Panc1 (cell line): ENCODE measurements around the gene TMEFF2. TPM values are rescaled to one million over a fixed set of nuclear protein-coding genes. Genes with fewer than 3 reads are reported as not detected.
A peak's percentile ranks its signal among the peaks of the same experiment; 100 is the strongest.

Source experiments
- ATAC-seq: fragments of 200-7000 bp; cut with Tn5 transposase; 2 replicates; pipeline ENCODE4 v1.9.1; 2020; ENCODE audit warnings: mild to moderate bottlenecking, moderate library complexity
- BruUV-seq: library from RNA; stranded (reverse); fragments of 400-500 nt; replicated peaks from 2 replicates; lab custom pipeline; 2021; lab: Mats Ljungman, UMichigan
- CTCF ChIA-PET: fragments of 300-600 bp; sonication (Branson Sonifier 250); formaldehyde crosslinking; loops from one replicate; lab custom pipeline; 2022; ENCODE audit warnings: antibody characterized with exemption; lab: Charles Lee
- POLR2A ChIA-PET: fragments of 300-600 bp; sonication (Branson Sonifier 250); formaldehyde crosslinking; loops from one replicate; lab custom pipeline; 2022; ENCODE audit warnings: antibody characterized with exemption; lab: Charles Lee
- DNase-seq: peaks from one replicate; pipeline ENCODE4 v3.0.0-alpha.2; 2010; ENCODE audit warnings: low read depth, low spot score
- H3K27ac ChIP-seq: 2 replicates; pipeline ENCODE4 v1.5.1; 2011; ENCODE audit warnings: mild to moderate bottlenecking, low read length, inconsistent platforms
- H3K27me3 ChIP-seq: fragments of 200-500 bp; sonication (Bioruptor generic); 2 replicates; pipeline ENCODE4 v1.6.0; 2014; ENCODE audit warnings: low read length, inconsistent platforms; ENCODE audit not compliant: control insufficient read depth, insufficient read depth
- H3K36me3 ChIP-seq: fragments of 200-500 bp; sonication (Bioruptor generic); 2 replicates; pipeline ENCODE4 v1.5.1; 2014; ENCODE audit warnings: inconsistent platforms, mild to moderate bottlenecking, low read length, moderate library complexity; ENCODE audit not compliant: control insufficient read depth, insufficient read depth
- H3K4me1 ChIP-seq: 2 replicates; pipeline ENCODE4 v1.5.1; 2011; ENCODE audit warnings: inconsistent platforms, mild to moderate bottlenecking, low read length, moderate library complexity; ENCODE audit not compliant: control insufficient read depth, insufficient read depth
- H3K4me3 ChIP-seq, 2 experiments: 2 replicates each; pipeline ENCODE4 v1.5.1; 2011 to 2012; ENCODE audit warnings: low read depth in 2 of 2, low read length in 2 of 2, mild to moderate bottlenecking in 2 of 2, inconsistent platforms in 1 of 2, moderate library complexity in 1 of 2
- H3K9me3 ChIP-seq: fragments of 200-500 bp; sonication (Bioruptor generic); 2 replicates; pipeline ENCODE4 v1.5.1; 2014; ENCODE audit warnings: low read depth, mild to moderate bottlenecking, inconsistent platforms, low read length, moderate library complexity; ENCODE audit not compliant: control insufficient read depth, insufficient read depth
- CTCF ChIP-seq: fragments of 450-650 bp; IDR thresholded peaks from 2 replicates; pipeline ENCODE4 v1.5.1; 2017; ENCODE audit warnings: mild to moderate bottlenecking
- POLR2AphosphoS5 ChIP-seq: IDR thresholded peaks from 2 replicates; pipeline ENCODE4 v1.6.1; 2012; ENCODE audit warnings: mild to moderate bottlenecking, low read depth, low read length, moderate library complexity
- REST ChIP-seq, 2 experiments: IDR thresholded peaks; 2 replicates each; pipeline ENCODE4 v1.6.1; 2011 to 2012; ENCODE audit warnings: low read depth in 2 of 2, control low read depth in 1 of 2, low read length in 1 of 2, mild to moderate bottlenecking in 1 of 2, moderate library complexity in 1 of 2; ENCODE audit not compliant: insufficient read depth in 1 of 2
- SIN3A ChIP-seq: IDR thresholded peaks from 2 replicates; pipeline ENCODE4 v1.6.1; 2012; ENCODE audit warnings: low read depth, mild to moderate bottlenecking, low read length, moderate library complexity, borderline replicate concordance; ENCODE audit not compliant: insufficient read depth
- TCF7L2 ChIP-seq: IDR thresholded peaks from 2 replicates; pipeline ENCODE4 v1.6.1; 2011; ENCODE audit warnings: mild to moderate bottlenecking, low read depth, low read length, inconsistent platforms
- in situ Hi-C: cut with HindIII; loops from 2 replicates; pipeline ENCODE4 v1.10.0; 2016; ENCODE audit warnings: low sequenced_read_pairs, low pct_unique_long_range_greater_than_20kb
- intact Hi-C: fragments of 100-400 bp; cut with micrococcal nuclease; formaldehyde crosslinking; loops from one replicate; pipeline ENCODE4 v1.10.0; 2022; ENCODE audit not compliant: unreplicated experiment
- total RNA-seq: library from RNA; stranded (reverse); gene quantifications from one replicate; pipeline ENCODE4 v1.2.1, GENCODE V29; 2021; ENCODE audit not compliant: unreplicated experiment

Gene TMEFF2
- total RNA-seq, 1 experiment from 2014 or later, result 1.5 TPM

GRCh38 chr2:191927991-191928390, 266.7 kb downstream of the TMEFF2 start:
- Histone ChIP-seq H3K36me3 (no peaks in the 10 kb centered on the region), H3K27ac (peak overlapping the region; percentile 82), H3K9me3 (no peaks in the 10 kb centered on the region), H3K4me3 (peak overlapping the region in 1 of 2 experiments; percentile 10; a peak in 2 of 4 replicates), H3K4me1 (peaks cover 12% of the 10 kb centered on the region), H3K27me3 (no peaks in the 10 kb centered on the region)
- BruUV-seq, result no TSS peak
- ChIA-PET CTCF (interaction anchor here (0.6 kb wide), 1 partner anchor 75 kb away, joined by 5 read pairs; no protein-coding TSS in a partner anchor), POLR2A (no interaction called here)
- intact Hi-C loops (no loop called here), in situ Hi-C loops (no loop called here)
- no peak for TF ChIP-seq REST (IDR thresholded peaks at IDR 0.05; ENCODE audit: insufficient read depth in 1 of 2, low read depth in 2 of 2, low read length in 1 of 2)
- no peak for TF ChIP-seq CTCF
- TF ChIP-seq SIN3A, result no peak
- no peak for TF ChIP-seq POLR2AphosphoS5
- no peak for TF ChIP-seq TCF7L2
- DNase-seq (no peak), ATAC-seq (no peak)

GRCh38 chr2:191927319-191927867, 267.3 kb downstream of the TMEFF2 start:
- BruUV-seq, result no TSS peak
- ATAC-seq (peak; percentile 94), DNase-seq (peak; percentile 46)
- Histone ChIP-seq H3K36me3 (no peaks in the 10 kb centered on the region), H3K9me3 (no peaks in the 10 kb centered on the region), H3K27ac (peak overlapping the region; percentile 82), H3K4me3 (peak overlapping the region in 1 of 2 experiments; percentile 10; a peak in 2 of 4 replicates), H3K27me3 (no peaks in the 10 kb centered on the region), H3K4me1 (peaks cover 12% of the 10 kb centered on the region)
- intact Hi-C loops (no loop called here), in situ Hi-C loops (no loop called here)
- POLR2A ChIA-PET, result no interaction called here
- CTCF ChIA-PET, result interaction anchor here (0.6 kb wide), 1 partner anchor 75 kb away, joined by 5 read pairs; no protein-coding TSS in a partner anchor
- TF ChIP-seq POLR2AphosphoS5, result peak; percentile 67
- peak; percentile 73 for TF ChIP-seq TCF7L2
- TF ChIP-seq CTCF, result no peak
